ENCODE results near the gene HEG1.
"Not testable (repeated sequence)": the region's sequence is repeated elsewhere in the genome, so short reads cannot be mapped to it uniquely, and the experiment has no call there.

HEG1 gene, protein sequence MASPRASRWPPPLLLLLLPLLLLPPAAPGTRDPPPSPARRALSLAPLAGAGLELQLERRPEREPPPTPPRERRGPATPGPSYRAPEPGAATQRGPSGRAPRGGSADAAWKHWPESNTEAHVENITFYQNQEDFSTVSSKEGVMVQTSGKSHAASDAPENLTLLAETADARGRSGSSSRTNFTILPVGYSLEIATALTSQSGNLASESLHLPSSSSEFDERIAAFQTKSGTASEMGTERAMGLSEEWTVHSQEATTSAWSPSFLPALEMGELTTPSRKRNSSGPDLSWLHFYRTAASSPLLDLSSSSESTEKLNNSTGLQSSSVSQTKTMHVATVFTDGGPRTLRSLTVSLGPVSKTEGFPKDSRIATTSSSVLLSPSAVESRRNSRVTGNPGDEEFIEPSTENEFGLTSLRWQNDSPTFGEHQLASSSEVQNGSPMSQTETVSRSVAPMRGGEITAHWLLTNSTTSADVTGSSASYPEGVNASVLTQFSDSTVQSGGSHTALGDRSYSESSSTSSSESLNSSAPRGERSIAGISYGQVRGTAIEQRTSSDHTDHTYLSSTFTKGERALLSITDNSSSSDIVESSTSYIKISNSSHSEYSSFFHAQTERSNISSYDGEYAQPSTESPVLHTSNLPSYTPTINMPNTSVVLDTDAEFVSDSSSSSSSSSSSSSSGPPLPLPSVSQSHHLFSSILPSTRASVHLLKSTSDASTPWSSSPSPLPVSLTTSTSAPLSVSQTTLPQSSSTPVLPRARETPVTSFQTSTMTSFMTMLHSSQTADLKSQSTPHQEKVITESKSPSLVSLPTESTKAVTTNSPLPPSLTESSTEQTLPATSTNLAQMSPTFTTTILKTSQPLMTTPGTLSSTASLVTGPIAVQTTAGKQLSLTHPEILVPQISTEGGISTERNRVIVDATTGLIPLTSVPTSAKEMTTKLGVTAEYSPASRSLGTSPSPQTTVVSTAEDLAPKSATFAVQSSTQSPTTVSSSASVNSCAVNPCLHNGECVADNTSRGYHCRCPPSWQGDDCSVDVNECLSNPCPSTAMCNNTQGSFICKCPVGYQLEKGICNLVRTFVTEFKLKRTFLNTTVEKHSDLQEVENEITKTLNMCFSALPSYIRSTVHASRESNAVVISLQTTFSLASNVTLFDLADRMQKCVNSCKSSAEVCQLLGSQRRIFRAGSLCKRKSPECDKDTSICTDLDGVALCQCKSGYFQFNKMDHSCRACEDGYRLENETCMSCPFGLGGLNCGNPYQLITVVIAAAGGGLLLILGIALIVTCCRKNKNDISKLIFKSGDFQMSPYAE (N-terminal part only)

DNA sequence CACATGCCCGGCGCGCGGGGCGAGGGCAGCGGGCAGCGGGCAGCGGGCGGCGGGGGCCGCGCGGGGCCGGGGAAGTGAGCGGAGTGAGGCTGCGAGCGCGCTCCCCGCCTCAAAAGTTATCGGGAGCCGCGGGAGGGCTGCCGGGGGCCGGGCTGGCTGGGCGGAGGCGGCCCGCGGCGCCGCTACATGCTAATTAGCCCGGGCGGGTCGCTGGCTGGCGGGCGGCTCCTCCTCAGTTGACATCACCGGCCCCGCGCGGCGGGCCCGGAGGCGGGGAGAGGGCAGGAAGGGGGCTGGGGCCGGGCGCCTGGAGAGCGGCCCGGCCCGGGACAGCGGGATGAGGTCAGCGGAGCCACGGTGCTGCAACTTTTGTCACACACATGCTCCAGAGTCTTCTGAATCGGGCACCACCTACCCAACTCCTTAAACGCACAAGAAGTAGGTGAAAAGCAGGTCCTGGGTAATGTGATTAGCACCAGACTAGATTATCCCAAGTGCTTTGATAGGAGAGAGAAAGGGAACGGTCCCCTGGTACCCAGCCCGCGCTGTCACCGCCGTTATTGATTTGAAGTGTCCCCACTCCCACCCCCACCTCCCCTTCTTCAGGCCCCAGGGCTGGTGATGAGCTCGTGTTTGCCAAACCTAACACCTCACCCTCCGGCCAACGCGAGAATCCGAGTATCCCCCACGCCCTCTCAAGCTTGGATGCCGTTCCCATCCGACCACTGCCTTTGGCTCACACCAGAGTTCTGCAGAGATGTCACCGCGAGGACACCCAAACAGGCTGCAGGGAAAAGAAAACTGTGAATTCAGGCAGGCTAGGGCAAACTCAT is at the start of gene HEG1:
TSS of gene HEG1 (minus strand) at position 85 of the 833 bp plus-strand sequence. CDS start 107 bp downstream, outside the sequence.
- FAIRE-seq = no peak

DNA sequence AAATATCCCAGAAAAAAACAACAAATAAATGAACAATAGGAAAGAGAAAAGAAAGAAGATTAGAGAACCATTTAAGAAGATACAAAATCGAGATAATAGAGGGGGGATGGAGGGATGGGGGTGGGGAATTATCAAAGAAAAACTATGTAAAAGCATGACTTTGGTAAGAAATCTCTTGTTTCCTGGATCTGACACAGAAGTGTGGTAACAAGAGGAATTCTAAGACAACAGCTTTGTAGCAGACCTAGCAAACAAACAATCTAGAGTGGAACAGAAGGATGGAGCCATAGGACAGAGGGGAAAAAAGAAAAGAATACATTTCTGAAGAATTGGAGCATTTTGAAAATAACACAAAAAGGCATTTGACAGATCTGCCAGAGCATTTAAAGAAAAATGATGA is 49.3 kb upstream of the HEG1 start:
- FAIRE-seq = no peak

DNA sequence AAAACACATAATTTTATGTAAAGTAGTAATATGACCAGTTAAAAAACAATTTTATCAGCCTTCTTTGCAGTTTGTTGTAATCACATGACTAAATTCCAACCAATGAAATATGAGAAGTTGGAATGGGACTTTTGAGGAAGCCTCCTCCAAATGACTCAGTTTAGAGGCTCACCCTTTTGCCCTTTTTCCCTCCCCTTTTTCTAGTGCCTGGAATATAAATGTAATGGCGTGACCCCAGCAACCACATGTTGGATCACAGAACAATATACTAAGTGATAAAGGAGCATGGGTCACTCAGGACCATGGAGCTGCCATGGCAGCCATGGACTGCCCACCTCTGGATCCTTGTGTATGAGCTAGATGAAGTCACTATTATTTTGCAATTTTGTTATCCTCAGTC is 48.8 kb upstream of the HEG1 start:
- no peak for FAIRE-seq

DNA sequence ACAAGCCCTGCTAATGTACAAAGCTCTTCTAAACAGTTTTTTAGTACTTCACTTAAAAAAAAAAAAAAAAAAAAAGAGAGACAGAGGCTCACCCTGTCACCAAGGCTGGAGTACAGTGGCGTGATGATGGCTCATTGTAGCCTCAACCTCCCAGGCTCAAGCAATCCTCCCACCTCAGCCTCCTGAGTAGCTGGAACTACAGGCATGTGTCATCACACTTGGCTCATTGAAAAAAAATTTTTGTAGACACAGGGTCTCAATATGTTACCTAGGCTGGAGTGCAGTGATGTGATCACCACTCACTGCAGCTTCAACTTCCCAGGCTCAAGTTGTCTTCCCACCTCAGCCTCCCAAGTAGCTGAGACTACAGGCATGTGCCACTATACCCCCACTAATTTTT is 47.6 kb upstream of the HEG1 start:
- no peak for FAIRE-seq

DNA sequence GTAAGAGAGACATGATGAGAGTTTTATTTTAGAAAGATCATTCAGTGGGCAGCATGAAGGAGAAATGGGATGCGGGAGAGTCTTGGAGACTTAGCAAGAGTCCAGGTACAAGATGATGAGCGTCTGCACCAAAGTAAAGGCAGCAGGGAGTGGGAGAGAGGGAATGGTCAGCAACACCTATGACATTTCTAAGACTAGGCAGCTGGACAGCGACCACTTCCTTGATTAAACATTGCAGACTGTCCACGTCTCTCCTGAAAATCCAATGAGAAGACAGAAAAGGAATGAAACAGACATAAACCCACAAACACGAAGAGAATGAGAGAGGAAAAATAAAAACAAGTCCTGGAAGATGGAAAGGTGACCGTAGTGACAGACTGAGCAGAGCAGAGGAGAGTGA is 46.7 kb upstream of the HEG1 start:
- FAIRE-seq = no peak

DNA sequence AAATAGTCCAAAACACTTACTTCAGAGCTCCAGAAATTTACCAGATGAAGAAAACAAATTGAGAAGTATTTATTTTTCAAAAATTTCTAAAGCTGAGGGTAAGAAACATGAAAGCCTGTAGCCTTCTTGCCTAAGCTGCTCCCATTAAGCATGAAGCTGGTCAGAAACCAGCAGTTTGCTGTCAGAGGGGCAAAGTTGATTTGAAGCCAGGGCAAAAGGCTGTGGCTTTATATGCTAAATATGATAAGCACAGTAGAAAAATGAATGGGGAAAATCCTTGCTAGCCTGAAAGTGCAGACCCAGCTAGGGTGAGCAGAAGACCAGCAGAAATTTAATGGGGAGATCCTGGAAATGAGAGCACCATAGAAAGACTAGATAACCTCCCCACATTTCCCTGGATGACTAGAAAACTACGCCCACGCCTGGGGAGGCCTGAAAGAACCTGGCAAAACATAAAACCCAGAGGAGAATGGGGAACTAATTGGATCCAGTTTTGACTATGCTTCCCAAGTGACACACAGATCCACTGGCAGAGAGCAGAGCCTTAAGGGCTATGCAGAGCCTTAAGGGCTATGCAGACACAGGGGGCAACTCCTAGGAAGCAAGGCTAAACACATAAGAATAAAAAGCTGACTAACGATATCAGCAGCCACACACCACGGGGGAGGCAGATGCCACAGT is 43.0 kb upstream of the HEG1 start:
- no peak for FAIRE-seq

DNA sequence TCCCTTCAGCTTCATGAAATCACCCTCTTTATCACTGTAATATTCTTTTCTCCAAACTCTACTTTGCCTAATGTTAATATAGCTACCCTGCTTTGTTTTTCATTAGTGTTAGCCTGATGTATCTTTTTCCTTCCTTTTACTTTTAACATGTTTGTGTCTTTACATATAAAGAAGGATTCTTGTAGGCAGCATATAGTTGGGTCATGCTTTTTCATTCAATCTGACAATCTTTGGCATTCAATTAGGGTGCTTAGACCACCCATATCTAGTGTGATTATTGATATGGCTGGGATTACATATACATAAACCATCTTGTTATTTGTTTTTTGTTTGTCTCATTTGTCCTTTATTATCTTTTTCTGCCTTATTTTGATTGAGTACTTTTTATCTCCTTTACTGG is 34.9 kb upstream of the HEG1 start:
- no peak for FAIRE-seq

DNA sequence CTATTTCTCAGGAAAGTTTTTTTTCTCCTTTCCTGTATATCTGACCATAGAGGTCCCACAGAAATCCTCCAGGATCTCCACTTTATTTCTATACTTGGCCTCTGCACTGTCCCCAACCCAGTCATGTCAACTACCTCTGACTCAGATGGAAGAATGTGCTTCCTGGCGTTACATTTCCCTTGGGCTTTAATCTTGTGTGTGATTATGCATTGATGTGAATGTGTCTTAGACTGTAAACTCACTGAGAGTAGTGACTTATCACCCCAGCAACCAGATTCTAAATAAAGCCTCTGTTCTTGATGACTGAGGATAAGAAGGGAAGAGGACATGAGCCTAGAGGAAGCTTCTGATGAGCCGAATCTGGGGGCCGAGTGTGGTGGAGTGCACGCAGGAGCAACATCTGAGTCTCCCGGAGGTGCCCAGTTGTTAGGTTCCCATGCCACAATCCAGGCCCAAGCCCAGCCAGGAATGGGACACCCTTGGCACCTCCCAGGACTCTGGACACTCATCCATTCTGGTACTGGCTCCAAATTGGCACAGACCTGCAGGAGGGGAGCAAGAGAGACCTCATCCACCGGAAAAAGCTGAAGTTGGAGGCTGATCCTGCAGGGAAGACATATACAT is 32.1 kb upstream of the HEG1 start:
- no peak for FAIRE-seq

DNA sequence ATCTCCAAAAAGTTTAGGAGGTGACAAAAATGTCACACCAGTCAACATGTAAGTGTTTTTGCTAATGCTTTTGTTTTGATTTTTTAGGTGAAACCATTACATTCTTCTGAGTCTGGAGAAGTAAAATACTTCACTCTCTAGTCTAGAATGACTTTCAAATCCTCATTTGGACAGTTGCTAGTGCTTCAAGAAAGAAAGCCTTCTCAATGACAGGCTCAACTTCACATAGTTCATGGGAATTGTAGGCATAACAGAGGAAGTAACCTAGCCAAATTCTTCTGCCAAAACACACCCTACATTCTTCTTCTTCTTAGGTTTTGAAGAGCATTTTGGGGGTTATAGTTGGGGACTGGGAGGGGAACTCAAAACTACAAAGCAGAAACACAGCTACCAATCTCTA is 29.4 kb upstream of the HEG1 start:
- FAIRE-seq = no peak

DNA sequence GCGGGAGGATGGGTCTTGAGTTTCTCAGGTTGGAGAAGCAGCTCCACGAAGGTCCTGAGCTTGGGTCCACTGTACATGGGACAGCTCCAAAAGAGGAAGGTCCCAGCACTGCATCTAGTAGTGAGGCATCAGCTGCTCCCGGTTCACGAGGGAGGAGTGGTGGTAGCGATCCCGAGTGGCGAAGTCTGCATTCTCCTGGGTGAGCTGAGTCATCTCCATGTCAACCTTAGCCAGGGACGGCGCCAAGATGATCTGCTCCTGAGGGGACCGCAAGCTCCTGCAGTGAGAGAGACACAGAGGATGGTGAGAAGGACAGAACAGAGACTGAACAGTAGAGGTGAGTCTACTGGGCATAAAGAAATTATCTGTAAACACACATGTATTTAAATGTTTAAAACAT is 28.0 kb upstream of the HEG1 start:
- FAIRE-seq = no peak

DNA sequence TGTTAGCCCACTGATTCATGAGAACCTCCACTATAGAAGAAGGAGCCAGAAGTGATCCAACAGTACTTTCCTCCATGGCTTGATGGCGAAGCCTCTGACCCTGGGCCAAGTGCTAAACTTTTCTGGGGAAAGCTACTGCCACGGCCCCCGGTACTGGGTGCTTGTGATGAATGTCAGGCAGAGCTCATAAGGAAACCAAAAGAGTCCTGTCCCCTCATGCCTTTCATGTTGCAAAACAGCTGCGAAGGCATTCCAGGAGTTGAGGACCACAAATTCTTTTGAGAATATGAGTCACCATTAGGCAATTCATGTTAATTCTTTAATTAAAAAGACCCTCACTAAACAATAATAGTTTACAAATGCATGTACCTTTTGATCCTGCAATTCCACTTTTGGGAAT is 26.5 kb upstream of the HEG1 start:
- FAIRE-seq = not testable (repeated sequence)

DNA sequence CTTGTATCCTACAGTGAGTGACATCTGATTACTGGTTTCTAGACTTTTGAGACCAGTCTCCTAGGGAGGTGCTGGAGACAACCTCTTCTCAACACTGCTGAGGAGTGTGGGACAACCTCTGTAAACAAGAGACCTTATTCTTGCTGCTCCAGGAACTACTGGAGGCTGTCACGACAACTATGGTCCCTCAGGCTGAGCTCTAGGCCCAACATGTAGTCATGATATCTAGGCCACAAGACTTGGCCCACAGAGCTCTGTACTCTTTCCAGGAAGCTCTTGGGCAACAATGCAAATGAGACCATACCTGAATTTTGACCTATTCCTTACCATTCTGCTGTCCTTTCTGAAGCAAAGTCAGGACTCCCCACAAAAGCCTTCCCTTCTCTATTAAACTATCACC is 24.3 kb upstream of the HEG1 start:
- FAIRE-seq = no peak

DNA sequence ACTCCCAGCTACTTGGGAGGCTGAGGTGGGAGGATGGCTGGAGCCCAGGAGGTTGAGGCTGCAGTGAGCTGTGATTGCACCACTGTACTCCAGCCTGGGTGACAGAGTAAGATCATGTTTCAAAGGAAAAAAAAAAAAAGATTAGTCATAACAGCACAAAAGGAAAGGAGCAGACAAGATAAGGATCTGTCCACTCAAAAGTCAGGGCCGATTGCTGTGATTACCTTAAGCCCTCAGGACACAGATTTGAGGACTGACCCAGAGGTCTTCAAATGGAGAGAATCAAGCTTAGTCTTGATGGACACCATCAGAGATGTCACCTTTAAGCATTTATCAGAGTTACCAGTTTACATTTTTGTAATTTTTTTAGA is 23.9 kb upstream of the HEG1 start:
- FAIRE-seq = no peak

DNA sequence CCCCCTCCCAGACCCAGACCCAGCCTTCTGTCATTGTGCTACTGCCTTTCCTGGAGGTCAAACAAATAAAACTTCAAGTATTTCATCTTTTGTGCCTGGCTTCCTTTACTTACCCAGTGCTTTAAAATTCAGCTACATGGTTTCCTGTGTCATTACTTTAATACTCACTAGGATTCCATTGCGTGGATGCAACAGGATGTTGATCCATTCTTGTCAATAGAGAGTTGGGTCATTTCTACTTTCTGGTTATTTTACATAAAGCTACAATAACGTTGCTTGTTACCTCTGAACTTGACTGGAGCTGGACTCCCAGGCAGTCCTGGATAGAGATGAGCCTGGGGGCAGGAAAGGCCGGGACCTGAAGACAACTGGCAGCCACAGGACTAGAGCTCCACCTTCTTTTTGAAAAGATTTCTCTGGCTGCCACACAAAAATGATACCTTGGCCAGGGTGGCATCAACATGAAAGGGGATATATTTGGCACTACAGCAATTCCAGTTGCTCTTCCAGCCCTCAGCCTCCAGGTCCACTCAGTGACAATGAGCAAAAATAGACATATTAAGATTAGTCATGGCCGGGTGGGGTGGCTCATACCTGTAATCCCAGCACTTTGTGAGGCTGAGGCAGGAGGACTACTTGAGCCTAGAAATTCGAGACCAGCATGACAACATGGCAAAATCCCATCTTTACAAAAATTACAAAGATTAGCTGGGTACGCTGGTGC is 23.3 kb upstream of the HEG1 start:
- no peak for FAIRE-seq

DNA sequence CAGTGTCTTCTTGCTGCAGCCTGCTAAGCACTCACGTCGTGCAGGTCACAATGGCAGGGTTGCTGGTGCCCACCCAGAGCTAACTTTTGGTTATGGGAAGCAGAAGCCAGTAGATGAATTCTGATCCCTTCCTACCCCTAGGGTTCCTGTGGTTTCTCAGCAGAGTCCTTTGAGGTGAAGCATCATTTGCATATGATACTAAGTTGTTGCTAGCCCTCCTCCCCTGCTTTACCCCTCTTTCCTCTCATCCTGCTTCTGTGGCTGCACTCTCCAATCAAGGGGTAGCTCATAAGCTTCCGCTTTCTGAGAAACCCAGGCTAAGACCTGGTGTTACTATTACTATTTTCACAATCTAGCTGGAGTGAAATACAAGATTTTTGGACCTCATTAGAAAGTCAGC is 22.1 kb upstream of the HEG1 start:
- no peak for FAIRE-seq

DNA sequence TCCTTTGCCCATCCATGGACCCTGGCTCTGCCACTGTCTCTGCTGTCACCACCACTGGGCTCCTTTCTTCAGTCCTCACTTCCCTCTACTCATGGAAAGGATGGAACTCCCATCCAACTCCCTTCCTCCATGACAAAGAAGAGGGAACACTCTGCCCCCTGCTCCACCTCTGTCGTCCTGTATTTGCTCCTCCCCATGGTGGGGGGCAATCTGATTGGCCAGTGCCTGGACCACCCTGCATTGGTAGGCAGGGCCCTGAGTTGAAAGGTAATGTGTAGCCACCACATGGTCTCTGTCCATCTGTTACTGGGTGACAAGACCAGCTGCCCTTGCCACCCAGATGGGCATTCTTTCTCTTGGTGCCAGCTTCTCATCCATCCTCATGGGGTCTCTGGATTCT is 20.7 kb upstream of the HEG1 start:
- no peak for FAIRE-seq

DNA sequence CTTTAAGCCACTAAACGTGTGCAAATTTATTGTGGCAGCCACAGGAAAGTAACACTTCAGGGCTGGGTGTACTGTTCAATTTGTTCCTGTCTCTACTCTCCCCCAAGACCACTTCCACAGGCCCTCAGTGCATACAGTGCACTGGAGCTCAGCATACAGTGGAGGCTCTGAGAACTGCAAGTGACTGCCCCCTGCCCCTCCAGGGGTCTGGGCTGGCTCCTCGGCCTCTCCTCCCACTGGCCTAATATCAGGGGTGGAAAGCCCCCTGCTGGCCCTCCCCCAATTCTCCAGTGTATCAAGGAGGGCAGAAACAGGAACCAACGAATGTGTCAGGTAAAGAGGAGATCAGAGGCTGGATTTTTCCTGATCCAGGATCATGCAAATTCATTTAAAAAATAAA is 19.9 kb upstream of the HEG1 start:
- FAIRE-seq = no peak

DNA sequence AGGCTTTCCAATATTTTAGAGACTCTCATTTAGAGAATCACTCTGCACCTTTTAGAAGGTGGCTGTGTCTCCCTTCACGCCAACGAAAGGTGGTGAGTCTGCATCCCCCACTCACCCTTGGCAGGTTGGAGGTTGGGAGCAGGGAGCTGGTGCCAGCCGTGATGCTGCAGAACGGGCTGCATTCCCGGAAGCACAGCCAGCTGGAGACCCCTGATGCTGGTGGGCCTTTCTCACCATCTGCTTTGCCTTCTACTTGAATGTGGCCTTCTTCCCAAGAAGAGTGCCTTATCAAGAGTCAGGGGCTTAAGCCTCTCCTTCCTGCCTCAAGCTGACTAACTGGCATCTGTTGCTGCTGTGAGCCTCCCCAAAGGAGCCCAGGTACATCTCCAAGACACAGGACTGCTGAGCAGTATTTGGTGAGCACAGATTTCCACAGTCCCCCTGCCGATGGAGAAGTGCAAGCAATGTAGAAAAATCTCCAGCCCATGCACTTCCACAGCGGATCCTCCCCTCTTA is 17.7 kb upstream of the HEG1 start:
- FAIRE-seq = no peak

DNA sequence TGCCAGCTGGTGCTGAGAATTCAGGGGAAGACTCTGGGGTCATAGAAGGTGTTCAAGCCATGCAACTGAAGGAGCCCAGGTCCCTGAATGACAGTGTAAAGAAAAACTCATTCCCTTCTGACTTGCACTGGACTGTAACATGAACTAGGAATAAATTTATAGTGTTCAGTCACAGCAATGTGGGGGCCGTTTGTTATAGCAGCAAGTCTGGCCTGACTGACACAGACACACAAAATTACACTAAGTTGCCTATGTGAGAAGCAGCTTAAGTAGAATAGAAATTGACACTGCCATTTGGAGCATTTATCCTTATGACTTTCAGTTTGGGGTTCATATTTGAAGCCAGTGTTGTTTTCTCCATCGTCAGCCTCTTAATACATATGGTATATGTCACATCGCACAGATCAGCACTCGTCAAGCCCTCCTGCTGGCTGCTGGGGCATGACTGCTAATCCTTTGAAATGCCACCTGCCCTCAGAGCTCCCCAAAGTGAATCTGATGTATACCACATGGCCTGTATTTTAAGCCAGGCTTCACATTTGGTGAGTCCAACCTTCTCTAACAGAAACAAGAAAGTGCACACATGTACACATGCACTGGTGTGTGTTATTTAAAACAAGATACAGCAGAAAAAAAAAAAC is 17.1 kb upstream of the HEG1 start:
- no peak for FAIRE-seq

DNA sequence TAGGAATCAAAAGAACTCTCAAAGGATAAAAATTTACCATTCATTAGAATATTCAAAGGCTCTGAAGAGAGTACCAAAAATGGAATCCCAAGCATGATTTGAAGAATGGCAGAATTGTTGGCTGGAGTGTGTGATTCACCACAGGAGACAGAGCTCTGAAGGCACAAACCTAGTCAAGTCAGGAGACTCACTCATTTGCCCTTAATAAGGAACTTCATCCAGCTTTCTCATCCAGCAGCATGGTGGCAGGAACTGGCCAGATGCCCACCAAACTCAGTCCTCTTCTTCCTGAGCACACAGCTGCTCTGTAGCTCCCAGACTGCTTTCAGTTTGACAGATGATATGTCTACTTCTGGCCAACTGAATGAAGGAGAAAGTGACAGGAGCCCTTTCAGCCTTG is 16.5 kb upstream of the HEG1 start:
- no peak for FAIRE-seq
